ENCODE results near the gene FGF19.

FGF19 gene

GRCh38 chr11:69718147-69718546 is 14.3 kb upstream of the FGF19 start:
- no peak for DNase-seq (ENCODE audit: low read depth in 2 of 3, low spot score in 2 of 3)

DNA sequence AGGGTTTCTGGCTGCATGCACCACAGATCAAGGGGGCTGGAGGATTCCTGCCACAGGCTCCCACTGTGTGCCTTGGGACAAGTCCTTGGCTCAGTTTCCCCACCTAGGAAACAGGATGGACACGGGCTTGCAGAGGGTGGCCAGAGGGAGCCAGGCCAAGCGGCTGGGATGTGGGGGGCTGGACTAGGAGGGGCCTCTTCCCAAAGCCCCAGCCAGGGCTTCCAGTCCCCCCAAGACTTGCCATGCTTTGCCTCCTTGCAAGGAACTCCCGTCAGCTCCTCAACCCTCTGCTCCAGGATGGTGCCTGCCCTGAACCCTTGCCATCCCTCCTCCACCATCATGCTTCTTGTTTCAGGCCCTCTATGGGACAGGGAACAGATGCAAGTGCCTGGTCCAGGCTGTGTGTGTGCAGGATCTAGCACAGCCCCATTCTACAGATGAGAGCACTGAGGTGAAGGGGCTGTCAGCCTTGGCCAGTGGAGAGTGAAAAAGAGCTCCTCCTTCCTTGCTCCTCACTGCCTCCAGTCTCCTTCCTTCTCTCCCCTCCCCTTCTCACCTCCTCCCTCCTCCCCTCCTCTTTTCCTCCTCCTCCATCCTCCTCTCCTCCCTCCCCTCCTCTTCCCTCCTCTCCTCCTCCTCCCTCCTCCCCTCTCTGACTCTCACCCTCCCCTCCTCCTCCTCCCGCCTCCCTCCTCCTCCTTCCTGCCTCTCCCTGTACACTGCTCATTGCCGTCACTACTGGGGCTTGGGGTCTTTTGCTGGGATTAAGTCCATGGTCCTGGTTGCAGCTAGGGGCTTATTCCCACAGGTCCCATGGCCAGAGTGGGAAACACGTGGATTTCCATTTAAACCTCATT is 13.3 kb upstream of the FGF19 start:
- no peak for DNase-seq (ENCODE audit: low read depth in 2 of 3, low spot score in 2 of 3)

DNA sequence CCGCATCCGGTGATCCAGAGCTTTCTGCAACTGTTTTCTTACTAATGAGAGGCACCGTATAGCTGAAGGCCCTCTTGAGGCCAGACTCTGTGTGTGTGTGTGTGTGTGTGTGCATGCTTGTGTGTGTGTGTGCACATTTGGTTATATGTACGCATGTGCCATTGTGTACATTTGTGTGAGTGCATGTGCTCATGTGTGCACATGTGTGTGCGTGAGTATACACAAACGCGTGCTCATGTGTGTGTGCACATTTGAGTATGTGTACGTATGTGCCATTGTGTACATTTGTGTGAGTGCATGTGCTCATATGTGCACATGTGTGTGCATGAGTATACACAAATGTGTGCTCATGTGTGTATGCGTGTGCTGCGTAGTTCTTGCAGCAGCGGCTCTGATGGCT is 12.3 kb upstream of the FGF19 start:
- no peak for DNase-seq (ENCODE audit: low read depth in 2 of 3, low spot score in 2 of 3)

DNA sequence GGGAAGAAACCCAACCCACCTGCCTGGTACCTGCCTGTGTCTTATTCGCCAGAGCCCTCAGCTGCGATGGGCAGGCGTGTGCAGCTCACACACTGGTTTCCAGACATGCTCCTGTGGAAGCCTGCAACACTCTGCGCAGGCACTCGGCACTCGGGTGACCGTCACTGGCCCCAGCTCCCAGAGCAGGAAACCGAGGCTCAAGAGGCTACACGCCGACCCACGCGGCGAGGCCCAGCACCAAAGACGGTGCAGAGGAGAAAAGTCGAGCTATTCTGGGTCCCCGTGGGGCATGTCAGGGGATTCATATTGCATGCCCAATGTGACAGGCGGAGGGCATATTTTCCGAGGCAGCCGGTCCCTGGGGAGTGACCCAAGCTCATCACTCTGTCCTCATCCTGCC is 11.6 kb upstream of the FGF19 start:
- no peak for DNase-seq (ENCODE audit: low read depth in 2 of 3, low spot score in 2 of 3)

GRCh38 chr11:69711822-69712801 is 8.3 kb upstream of the FGF19 start:
- no peak for DNase-seq (ENCODE audit: low read depth in 2 of 3, low spot score in 2 of 3)

DNA sequence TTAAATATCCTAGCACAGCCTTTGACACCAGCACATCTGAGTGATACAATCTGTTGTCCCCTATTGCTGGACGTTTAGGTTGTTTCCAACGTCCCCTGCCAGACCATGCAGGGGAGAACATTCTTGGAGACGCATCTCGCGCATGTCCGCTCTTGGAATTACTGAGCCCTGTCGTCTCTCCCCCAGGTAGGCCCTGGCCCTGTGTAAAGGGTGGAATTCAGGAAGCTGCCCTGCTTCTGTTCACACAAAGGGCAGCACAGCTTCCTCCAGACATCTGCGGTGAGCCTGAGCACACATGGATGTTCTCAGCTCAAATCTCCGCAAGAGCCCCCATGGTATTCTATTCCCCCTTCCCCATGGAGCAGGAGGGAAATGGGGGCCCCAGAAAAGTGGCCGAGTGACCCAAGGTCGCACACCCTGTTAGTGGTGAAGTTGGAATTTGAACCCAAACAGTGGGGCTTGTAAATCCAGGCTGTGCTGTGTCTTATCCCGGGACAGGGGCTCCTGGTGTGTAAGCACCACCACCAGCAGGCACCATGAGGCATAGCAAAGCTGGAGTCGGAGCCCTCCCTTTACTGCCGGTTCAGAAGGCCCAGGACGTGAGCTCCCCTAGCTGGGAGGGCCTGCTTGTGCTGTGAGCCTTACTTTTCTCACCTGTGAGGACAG is 5.0 kb upstream of the FGF19 start:
- DNase-seq (ENCODE audit: low read depth in 2 of 3, low spot score in 2 of 3) = no peak

DNA sequence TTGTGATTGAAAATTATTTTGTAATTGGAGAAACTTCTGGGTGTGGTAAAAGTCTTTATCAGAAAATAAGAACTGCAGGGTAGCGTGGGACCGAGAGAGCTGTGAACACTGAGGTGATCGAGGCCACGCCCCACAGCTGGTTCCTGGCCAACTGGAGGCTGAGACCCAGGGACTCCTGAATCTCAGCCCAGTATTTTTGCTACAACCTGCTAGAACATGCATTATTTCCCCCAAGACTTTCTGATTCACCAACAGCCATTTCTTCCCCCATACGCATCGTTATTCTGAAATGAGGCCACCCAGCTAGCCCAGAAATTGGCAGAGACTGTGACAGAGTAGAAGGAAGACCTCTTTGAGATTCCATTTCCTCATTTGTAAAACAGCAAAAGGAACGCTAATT is 3.4 kb upstream of the FGF19 start:
- DNase-seq (ENCODE audit: low read depth in 2 of 3, low spot score in 2 of 3) = no peak

GRCh38 chr11:69705901-69706787 is 2.3 kb upstream of the FGF19 start:
- no peak for DNase-seq (ENCODE audit: low read depth in 2 of 3, low spot score in 2 of 3)

DNA sequence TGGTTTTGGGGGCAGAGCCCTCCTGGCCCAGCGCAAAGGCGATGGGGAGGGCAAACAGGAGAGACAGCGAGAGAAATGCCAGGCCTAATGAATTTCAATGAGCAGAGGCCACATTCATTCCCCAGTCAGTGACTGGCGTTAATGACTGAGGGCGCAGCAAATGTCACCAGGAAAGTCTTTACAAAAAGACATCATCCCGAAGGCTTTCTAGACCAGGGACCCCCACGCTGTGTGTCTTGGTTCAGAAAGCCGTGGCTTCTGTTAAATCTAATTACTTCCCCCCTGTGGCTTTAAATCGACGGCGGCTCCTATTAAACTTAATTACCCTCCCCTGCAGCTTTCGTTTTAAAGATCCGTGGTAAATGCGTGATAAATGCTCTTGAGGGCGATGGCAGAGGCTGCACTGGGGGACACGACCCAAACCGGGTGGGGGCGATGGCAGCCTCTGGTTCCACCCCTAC is 1.6 kb upstream of the FGF19 start:
- DNase-seq (ENCODE audit: low read depth in 2 of 3, low spot score in 2 of 3) = no peak

GRCh38 chr11:69704508-69705253 is 859 bp upstream of the FGF19 start:
- DNase-seq (ENCODE audit: low read depth in 2 of 3, low spot score in 2 of 3) = no peak

- no peak for DNase-seq (ENCODE audit: low read depth in 2 of 3, low spot score in 2 of 3)
These were observed 412 bp downstream of the FGF19 start for GRCh38 chr11:69703453-69703767.

GRCh38 chr11:69702769-69703452 is 911 bp downstream of the FGF19 start:
- DNase-seq (ENCODE audit: low read depth in 2 of 3, low spot score in 2 of 3) = no peak

GRCh38 chr11:69702239-69702691 is 1.6 kb downstream of the FGF19 start:
- no peak for DNase-seq (ENCODE audit: low read depth in 2 of 3, low spot score in 2 of 3)

DNA sequence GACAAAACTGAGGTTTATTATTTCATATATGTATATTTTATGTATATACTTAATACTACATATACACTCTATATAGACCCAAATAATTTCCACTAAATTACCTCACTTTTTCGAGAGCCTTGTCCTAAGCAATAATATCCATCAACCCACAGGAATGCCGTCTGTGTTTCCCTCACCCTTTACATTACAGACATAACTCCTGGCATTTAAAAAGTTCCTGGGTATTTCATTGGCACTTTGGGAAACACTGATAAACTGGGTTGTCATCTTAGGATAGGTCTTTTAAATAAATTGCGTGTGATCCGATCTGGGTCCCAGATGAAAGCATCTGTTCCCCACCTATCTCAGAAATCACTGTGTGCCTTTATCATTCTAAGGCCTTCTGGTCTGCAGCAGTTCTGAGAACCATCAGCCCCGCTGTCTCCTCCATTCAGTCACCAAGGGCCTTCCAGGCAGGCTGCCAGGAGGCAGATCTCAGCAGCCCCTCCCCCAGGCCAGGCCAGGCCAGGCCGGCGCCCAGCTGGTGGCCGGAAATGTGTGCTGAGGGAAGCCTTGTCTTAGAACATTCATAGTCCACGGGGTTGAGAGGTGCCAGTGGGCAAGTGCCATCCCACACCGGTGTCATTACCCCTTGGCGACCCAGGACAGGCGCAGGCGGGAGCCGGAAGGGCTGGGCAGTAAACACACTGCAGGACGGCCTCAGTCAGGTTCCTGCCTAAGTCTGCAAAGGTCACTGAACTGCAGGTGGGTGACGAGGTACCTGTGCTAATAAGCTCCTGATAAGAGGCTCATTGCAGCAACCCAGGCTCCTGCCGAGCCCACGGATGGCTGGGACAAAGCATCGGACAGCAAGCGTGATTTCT is 3.3 kb downstream of the FGF19 start:
- DNase-seq (ENCODE audit: low read depth in 2 of 3, low spot score in 2 of 3) = no peak

- no peak for DNase-seq (ENCODE audit: low read depth in 2 of 3, low spot score in 2 of 3)
These were observed 4.6 kb downstream of the FGF19 start for GRCh38 chr11:69699213-69699612.

DNA sequence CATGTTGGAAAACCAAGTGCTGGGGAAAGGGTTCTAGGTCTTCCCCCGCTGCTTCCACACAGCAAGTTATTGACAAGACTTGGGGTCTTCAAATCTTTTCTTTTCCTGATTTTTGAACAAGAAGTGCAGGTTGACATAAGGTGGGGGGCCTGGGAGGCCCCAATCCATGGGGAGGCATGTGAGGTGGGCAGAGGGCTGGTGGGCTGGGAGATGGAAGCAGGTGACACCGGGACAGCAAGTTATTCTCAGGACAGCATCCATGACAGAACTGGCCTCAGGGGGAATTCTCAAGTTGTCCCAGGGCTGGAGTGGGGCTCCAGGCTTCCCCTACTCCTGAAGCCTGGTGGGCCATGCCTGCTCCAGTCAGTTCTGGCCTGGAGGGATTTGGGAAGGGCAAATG is 5.5 kb downstream of the FGF19 start:
- no peak for DNase-seq (ENCODE audit: low read depth in 2 of 3, low spot score in 2 of 3)

DNA sequence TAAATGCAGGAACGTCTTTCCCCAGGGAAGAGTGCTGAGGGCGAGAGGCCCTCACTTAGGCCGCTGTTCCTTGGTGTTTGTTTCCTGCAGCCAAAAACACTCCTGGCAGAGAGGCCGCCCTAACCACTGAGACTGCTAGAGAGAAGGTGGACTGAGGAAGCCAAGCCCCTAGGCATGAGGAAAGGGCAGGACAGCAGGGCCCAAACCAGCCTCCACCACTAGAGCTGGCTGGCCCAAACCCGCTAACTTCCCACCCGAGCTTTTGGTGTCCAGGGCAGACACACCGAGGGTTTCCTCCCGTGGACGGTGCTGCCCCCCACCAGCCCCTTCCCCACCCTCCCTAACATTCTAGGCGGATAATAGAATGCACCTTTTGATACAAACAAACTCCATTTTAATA is 6.0 kb downstream of the FGF19 start:
- no peak for DNase-seq (ENCODE audit: low read depth in 2 of 3, low spot score in 2 of 3)

- no peak for DNase-seq (ENCODE audit: low read depth in 2 of 3, low spot score in 2 of 3)
These were observed 6.4 kb downstream of the FGF19 start for GRCh38 chr11:69697469-69697843.
